GM12878 (cell line): ENCODE measurements around the gene SCARB1. TPM values are rescaled to one million over a fixed set of nuclear protein-coding genes. Genes with fewer than 3 reads are reported as not detected.

Experiments
- CEBPZ ChIP-seq: fragments of 150-350 bp; IDR thresholded peaks from 2 replicates; pipeline ENCODE4 v1.6.1; 2016; ENCODE audit warnings: low read depth, low read length
- GATAD2B ChIP-seq: fragments of 450-650 bp; conservative IDR thresholded peaks from 2 replicates; pipeline ENCODE4 v1.6.1; 2017; ENCODE audit warnings: low read depth, mild to moderate bottlenecking, moderate library complexity
- MTA3 ChIP-seq: IDR thresholded peaks from 2 replicates; pipeline ENCODE4 v1.6.1; 2012; ENCODE audit warnings: low read length, inconsistent platforms, borderline replicate concordance
- NFIC ChIP-seq: IDR thresholded peaks from 2 replicates; pipeline ENCODE4 v1.6.1; 2012; ENCODE audit warnings: low read depth, mild to moderate bottlenecking, inconsistent platforms, low read length, moderate library complexity
- NR2C1 ChIP-seq: fragments of 450-650 bp; IDR thresholded peaks from 2 replicates; pipeline ENCODE4 v1.6.1; 2017; ENCODE audit warnings: antibody characterized with exemption, mild to moderate bottlenecking, moderate library complexity
- NR2C2 ChIP-seq: IDR thresholded peaks from 2 replicates; pipeline ENCODE4 v1.6.1; 2011; ENCODE audit warnings: borderline replicate concordance, low read depth; ENCODE audit not compliant: control insufficient read depth, insufficient read length
- RCOR1 ChIP-seq: conservative IDR thresholded peaks from 2 replicates; pipeline ENCODE4 v1.6.1; 2012; ENCODE audit warnings: low read depth, low read length, improper control_type of control experiment
- SP1 ChIP-seq: IDR thresholded peaks from one replicate; pipeline ENCODE4 v1.6.1; 2011; ENCODE audit warnings: low read depth, low read length
- polyA plus RNA-seq, 11 experiments: library from polyadenylated mRNA; depleted of rRNA in 4 of 11; unstranded in 6 of 11; stranded (reverse) in 5 of 11; fragments of >200 nt; fragmentation: Nextera tagmentation in 4 of 11; fragmentation: Illumina TruSeq in 1 of 11; extraction: Ambion mirVana in 4 of 11; extraction: Trizol in 1 of 11; gene quantifications; 1 replicate in 1 of 11; 2 replicates in 10 of 11; pipeline versions ENCODE4 v1.2.1 to v1.2.3, GENCODE V29; 2011 to 2016; ENCODE audit warnings: inconsistent platforms in 2 of 11, missing spikeins in 2 of 11, low read depth in 1 of 11
- total RNA-seq, 4 experiments: library from RNA; depleted of rRNA in 3 of 4; stranded (reverse); fragments of >200 nt in 3 of 4; fragmentation: Illumina TruSeq in 1 of 4; extraction: Trizol in 1 of 4; gene quantifications; 2 replicates each; pipeline versions ENCODE4 v1.2.1 to v1.2.3, GENCODE V29; 2013 to 2021
- TF ChIP-seq, protein P1 (sequence below): IDR thresholded peaks from 2 replicates; pipeline ENCODE4 v1.6.1; 2012; ENCODE audit warnings: low read depth, low read length, improper control_type of control experiment
- TF ChIP-seq, protein P2 (sequence below): IDR thresholded peaks from 2 replicates; pipeline ENCODE4 v1.6.1; 2011; ENCODE audit warnings: low read depth, low read length, improper control_type of control experiment, borderline replicate concordance

The SCARB1 gene
- total and polyA plus RNA-seq, 10 of the 15 experiments (the other 5 are each of a cell fraction or from before 2014, with no cell fraction given), result 0.34 to 104 (median 63.1) TPM

- TF ChIP-seq NR2C2 (no peak), RCOR1 (no peak), MTA3 (no peak), SP1 (no peak), NFIC (no peak), NR2C1 (no peak), GATAD2B (no peak), CEBPZ (no peak)
- TF ChIP-seq, protein P1, sequence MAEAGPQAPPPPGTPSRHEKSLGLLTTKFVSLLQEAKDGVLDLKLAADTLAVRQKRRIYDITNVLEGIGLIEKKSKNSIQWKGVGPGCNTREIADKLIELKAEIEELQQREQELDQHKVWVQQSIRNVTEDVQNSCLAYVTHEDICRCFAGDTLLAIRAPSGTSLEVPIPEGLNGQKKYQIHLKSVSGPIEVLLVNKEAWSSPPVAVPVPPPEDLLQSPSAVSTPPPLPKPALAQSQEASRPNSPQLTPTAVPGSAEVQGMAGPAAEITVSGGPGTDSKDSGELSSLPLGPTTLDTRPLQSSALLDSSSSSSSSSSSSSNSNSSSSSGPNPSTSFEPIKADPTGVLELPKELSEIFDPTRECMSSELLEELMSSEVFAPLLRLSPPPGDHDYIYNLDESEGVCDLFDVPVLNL, result no peak
- TF ChIP-seq, protein P2, sequence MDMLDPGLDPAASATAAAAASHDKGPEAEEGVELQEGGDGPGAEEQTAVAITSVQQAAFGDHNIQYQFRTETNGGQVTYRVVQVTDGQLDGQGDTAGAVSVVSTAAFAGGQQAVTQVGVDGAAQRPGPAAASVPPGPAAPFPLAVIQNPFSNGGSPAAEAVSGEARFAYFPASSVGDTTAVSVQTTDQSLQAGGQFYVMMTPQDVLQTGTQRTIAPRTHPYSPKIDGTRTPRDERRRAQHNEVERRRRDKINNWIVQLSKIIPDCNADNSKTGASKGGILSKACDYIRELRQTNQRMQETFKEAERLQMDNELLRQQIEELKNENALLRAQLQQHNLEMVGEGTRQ, result no peak
Measured at GRCh38 chr12:124823272-124823970, 40.2 kb downstream of the SCARB1 start (continued).
